GM12878 (cell line): ENCODE measurements around the gene KCND2. TPM values are rescaled to one million over a fixed set of nuclear protein-coding genes. Genes with fewer than 3 reads are reported as not detected.
A peak's percentile ranks its signal among the peaks of the same experiment; 100 is the strongest.

ENCODE experiments used
- BACH1 ChIP-seq: fragments of 450-650 bp; IDR thresholded peaks from 2 replicates; pipeline ENCODE4 v1.6.1; 2017; ENCODE audit warnings: mild to moderate bottlenecking, borderline replicate concordance
- CEBPB ChIP-seq, 2 experiments: fragments of 150-350 bp in 1 of 2; IDR thresholded peaks; 2 replicates each; pipeline ENCODE4 v1.6.1; 2012 to 2014; ENCODE audit warnings: low read depth in 2 of 2, low read length in 2 of 2, borderline replicate concordance in 1 of 2, inconsistent platforms in 1 of 2
- EP300 ChIP-seq, 2 experiments: fragments of 150-350 bp in 1 of 2; IDR thresholded peaks; 2 replicates each; pipeline ENCODE4 v1.6.1; 2011 to 2012; ENCODE audit warnings: low read depth in 2 of 2, low read length in 2 of 2, borderline replicate concordance in 1 of 2, improper control_type of control experiment in 1 of 2, inconsistent platforms in 1 of 2; ENCODE audit not compliant: control insufficient read depth in 1 of 2
- MEF2A ChIP-seq: IDR thresholded peaks from 2 replicates; pipeline ENCODE4 v1.6.1; 2011; ENCODE audit warnings: low read depth, mild to moderate bottlenecking, low read length, moderate library complexity; ENCODE audit not compliant: insufficient read depth
- MXI1 ChIP-seq: fragments of 150-350 bp; IDR thresholded peaks from 2 replicates; pipeline ENCODE4 v1.6.1; 2011; ENCODE audit warnings: low read depth, mild to moderate bottlenecking, inconsistent platforms, low read length, improper control_type of control experiment
- NR2C2 ChIP-seq: IDR thresholded peaks from 2 replicates; pipeline ENCODE4 v1.6.1; 2011; ENCODE audit warnings: borderline replicate concordance, low read depth; ENCODE audit not compliant: control insufficient read depth, insufficient read length
- PML ChIP-seq: IDR thresholded peaks from 2 replicates; pipeline ENCODE4 v1.6.1; 2012; ENCODE audit warnings: low read length, inconsistent platforms
- SREBF2 ChIP-seq: IDR thresholded peaks from 2 replicates; pipeline ENCODE4 v1.6.1; 2012; ENCODE audit warnings: mild to moderate bottlenecking, low read length
- TCF12 ChIP-seq: IDR thresholded peaks from 2 replicates; pipeline ENCODE4 v1.6.1; 2011; ENCODE audit warnings: low read depth, mild to moderate bottlenecking, low read length
- ZNF622 ChIP-seq: fragments of 450-650 bp; IDR thresholded peaks from 2 replicates; pipeline ENCODE4 v1.6.1; 2017; ENCODE audit warnings: mild to moderate bottlenecking, inconsistent platforms
- ZSCAN29 ChIP-seq: fragments of 450-650 bp; IDR thresholded peaks from 2 replicates; pipeline ENCODE4 v1.6.1; 2017; ENCODE audit warnings: mild to moderate bottlenecking, moderate library complexity
- polyA plus RNA-seq, 11 experiments: library from polyadenylated mRNA; depleted of rRNA in 4 of 11; unstranded in 6 of 11; stranded (reverse) in 5 of 11; fragments of >200 nt; fragmentation: Nextera tagmentation in 4 of 11; fragmentation: Illumina TruSeq in 1 of 11; extraction: Ambion mirVana in 4 of 11; extraction: Trizol in 1 of 11; gene quantifications; 1 replicate in 1 of 11; 2 replicates in 10 of 11; pipeline versions ENCODE4 v1.2.1 to v1.2.3, GENCODE V29; 2011 to 2016; ENCODE audit warnings: inconsistent platforms in 2 of 11, missing spikeins in 2 of 11, low read depth in 1 of 11
- total RNA-seq, 4 experiments: library from RNA; depleted of rRNA in 3 of 4; stranded (reverse); fragments of >200 nt in 3 of 4; fragmentation: Illumina TruSeq in 1 of 4; extraction: Trizol in 1 of 4; gene quantifications; 2 replicates each; pipeline versions ENCODE4 v1.2.1 to v1.2.3, GENCODE V29; 2013 to 2021
- TF ChIP-seq, protein P1 (sequence below): IDR thresholded peaks from 2 replicates; pipeline ENCODE4 v1.6.1; 2011; ENCODE audit warnings: borderline replicate concordance, low read depth, mild to moderate bottlenecking, moderate library complexity, low read length; ENCODE audit not compliant: insufficient read depth, poor library complexity, severe bottlenecking
- TF ChIP-seq, protein P2 (sequence below): fragments of 450-650 bp; IDR thresholded peaks from 2 replicates; pipeline ENCODE4 v1.6.1; 2017; ENCODE audit warnings: mild to moderate bottlenecking, moderate library complexity
- TF ChIP-seq, protein P3 (sequence below): fragments of 450-650 bp; IDR thresholded peaks from 2 replicates; pipeline ENCODE4 v1.6.1; 2017; ENCODE audit warnings: mild to moderate bottlenecking
- TF ChIP-seq, protein P4 (sequence below): fragments of 150-350 bp; IDR thresholded peaks from 2 replicates; pipeline ENCODE4 v1.6.1; 2014; ENCODE audit warnings: mild to moderate bottlenecking, low read depth, low read length
- TF ChIP-seq, protein P5 (sequence below): fragments of 450-650 bp; IDR thresholded peaks from 2 replicates; pipeline ENCODE4 v1.6.1; 2017; ENCODE audit warnings: antibody characterized with exemption, mild to moderate bottlenecking, moderate library complexity
- TF ChIP-seq, protein P6 (sequence below): IDR thresholded peaks from 2 replicates; pipeline ENCODE4 v1.6.1; 2012; ENCODE audit warnings: low read depth, low read length, improper control_type of control experiment

Gene KCND2
- total and polyA plus RNA-seq, 10 of the 15 experiments (the other 5 are each of a cell fraction or from before 2014, with no cell fraction given), result 3.6 to 22.3 (median 6.3) TPM

DNA sequence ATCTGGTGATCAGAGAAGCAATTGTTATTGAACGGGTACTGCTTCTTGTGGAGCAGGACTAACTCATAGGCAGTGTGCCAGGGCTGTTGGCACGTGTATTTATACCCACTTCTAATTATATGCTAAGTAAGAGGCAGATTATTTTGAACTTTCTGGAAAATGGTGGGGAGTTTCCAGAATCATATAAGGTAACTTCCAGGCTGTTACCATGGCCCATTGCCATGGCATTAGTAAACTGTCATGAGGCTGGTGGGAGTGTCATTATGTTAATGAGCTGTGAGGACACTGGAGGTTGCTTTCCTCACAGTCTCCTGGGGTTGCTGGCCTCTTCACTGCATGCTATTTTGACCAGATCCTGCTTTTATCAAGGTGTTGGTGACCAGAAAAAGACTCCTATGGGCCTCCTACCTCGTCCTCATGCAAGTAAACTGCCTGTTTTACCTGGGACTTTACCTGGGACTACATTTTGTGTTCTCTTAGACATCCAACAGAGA, 122.6 kb downstream of the KCND2 start (continued):
- TF ChIP-seq CEBPB (IDR thresholded peaks at IDR 0.05; ENCODE audit: borderline replicate concordance in 1 of 2, low read depth in 2 of 2, low read length in 2 of 2) (no peak), NR2C2 (no peak), EP300 (IDR thresholded peaks at IDR 0.05; ENCODE audit: borderline replicate concordance in 1 of 2, control insufficient read depth in 1 of 2, low read depth in 2 of 2, low read length in 2 of 2) (peak; percentile 7 to 48; a peak in 1 of 4 replicates), ZSCAN29 (no peak), MXI1 (peak; percentile 99), TCF12 (no peak), ZNF622 (no peak), SREBF2 (no peak), BACH1 (no peak), MEF2A (no peak), PML (peak; percentile 48; the same call in 1 of the 2 replicates)
- TF ChIP-seq, protein P1, sequence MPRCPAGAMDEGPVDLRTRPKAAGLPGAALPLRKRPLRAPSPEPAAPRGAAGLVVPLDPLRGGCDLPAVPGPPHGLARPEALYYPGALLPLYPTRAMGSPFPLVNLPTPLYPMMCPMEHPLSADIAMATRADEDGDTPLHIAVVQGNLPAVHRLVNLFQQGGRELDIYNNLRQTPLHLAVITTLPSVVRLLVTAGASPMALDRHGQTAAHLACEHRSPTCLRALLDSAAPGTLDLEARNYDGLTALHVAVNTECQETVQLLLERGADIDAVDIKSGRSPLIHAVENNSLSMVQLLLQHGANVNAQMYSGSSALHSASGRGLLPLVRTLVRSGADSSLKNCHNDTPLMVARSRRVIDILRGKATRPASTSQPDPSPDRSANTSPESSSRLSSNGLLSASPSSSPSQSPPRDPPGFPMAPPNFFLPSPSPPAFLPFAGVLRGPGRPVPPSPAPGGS, result no peak
- TF ChIP-seq, protein P2, sequence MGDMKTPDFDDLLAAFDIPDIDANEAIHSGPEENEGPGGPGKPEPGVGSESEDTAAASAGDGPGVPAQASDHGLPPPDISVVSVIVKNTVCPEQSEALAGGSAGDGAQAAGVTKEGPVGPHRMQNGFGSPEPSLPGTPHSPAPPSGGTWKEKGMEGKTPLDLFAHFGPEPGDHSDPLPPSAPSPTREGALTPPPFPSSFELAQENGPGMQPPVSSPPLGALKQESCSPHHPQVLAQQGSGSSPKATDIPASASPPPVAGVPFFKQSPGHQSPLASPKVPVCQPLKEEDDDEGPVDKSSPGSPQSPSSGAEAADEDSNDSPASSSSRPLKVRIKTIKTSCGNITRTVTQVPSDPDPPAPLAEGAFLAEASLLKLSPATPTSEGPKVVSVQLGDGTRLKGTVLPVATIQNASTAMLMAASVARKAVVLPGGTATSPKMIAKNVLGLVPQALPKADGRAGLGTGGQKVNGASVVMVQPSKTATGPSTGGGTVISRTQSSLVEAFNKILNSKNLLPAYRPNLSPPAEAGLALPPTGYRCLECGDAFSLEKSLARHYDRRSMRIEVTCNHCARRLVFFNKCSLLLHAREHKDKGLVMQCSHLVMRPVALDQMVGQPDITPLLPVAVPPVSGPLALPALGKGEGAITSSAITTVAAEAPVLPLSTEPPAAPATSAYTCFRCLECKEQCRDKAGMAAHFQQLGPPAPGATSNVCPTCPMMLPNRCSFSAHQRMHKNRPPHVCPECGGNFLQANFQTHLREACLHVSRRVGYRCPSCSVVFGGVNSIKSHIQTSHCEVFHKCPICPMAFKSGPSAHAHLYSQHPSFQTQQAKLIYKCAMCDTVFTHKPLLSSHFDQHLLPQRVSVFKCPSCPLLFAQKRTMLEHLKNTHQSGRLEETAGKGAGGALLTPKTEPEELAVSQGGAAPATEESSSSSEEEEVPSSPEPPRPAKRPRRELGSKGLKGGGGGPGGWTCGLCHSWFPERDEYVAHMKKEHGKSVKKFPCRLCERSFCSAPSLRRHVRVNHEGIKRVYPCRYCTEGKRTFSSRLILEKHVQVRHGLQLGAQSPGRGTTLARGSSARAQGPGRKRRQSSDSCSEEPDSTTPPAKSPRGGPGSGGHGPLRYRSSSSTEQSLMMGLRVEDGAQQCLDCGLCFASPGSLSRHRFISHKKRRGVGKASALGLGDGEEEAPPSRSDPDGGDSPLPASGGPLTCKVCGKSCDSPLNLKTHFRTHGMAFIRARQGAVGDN, result peak; percentile 72
- TF ChIP-seq, protein P3, sequence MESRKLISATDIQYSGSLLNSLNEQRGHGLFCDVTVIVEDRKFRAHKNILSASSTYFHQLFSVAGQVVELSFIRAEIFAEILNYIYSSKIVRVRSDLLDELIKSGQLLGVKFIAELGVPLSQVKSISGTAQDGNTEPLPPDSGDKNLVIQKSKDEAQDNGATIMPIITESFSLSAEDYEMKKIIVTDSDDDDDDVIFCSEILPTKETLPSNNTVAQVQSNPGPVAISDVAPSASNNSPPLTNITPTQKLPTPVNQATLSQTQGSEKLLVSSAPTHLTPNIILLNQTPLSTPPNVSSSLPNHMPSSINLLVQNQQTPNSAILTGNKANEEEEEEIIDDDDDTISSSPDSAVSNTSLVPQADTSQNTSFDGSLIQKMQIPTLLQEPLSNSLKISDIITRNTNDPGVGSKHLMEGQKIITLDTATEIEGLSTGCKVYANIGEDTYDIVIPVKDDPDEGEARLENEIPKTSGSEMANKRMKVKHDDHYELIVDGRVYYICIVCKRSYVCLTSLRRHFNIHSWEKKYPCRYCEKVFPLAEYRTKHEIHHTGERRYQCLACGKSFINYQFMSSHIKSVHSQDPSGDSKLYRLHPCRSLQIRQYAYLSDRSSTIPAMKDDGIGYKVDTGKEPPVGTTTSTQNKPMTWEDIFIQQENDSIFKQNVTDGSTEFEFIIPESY, result no peak
- TF ChIP-seq, protein P4, sequence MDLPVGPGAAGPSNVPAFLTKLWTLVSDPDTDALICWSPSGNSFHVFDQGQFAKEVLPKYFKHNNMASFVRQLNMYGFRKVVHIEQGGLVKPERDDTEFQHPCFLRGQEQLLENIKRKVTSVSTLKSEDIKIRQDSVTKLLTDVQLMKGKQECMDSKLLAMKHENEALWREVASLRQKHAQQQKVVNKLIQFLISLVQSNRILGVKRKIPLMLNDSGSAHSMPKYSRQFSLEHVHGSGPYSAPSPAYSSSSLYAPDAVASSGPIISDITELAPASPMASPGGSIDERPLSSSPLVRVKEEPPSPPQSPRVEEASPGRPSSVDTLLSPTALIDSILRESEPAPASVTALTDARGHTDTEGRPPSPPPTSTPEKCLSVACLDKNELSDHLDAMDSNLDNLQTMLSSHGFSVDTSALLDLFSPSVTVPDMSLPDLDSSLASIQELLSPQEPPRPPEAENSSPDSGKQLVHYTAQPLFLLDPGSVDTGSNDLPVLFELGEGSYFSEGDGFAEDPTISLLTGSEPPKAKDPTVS, result peak; percentile 98
- TF ChIP-seq, protein P5, sequence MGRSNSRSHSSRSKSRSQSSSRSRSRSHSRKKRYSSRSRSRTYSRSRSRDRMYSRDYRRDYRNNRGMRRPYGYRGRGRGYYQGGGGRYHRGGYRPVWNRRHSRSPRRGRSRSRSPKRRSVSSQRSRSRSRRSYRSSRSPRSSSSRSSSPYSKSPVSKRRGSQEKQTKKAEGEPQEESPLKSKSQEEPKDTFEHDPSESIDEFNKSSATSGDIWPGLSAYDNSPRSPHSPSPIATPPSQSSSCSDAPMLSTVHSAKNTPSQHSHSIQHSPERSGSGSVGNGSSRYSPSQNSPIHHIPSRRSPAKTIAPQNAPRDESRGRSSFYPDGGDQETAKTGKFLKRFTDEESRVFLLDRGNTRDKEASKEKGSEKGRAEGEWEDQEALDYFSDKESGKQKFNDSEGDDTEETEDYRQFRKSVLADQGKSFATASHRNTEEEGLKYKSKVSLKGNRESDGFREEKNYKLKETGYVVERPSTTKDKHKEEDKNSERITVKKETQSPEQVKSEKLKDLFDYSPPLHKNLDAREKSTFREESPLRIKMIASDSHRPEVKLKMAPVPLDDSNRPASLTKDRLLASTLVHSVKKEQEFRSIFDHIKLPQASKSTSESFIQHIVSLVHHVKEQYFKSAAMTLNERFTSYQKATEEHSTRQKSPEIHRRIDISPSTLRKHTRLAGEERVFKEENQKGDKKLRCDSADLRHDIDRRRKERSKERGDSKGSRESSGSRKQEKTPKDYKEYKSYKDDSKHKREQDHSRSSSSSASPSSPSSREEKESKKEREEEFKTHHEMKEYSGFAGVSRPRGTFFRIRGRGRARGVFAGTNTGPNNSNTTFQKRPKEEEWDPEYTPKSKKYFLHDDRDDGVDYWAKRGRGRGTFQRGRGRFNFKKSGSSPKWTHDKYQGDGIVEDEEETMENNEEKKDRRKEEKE, result no peak
- TF ChIP-seq, protein P6, sequence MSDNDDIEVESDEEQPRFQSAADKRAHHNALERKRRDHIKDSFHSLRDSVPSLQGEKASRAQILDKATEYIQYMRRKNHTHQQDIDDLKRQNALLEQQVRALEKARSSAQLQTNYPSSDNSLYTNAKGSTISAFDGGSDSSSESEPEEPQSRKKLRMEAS, result no peak
